Karpas-422 (cell line): ENCODE data around the gene SERPINB10. TPM values are rescaled to one million over a fixed set of nuclear protein-coding genes. Genes with fewer than 3 reads are reported as not detected.

Experiments used
- DNase-seq: peaks from one replicate; pipeline ENCODE4 v3.0.0-alpha.2; 2015
- H2AFZ ChIP-seq: fragments of 200-600 bp; sonication (generic); 2 replicates; pipeline ENCODE4 v1.6.1; 2014; ENCODE audit warnings: antibody characterized with exemption, low read length, mixed read lengths
- H3K27ac ChIP-seq: fragments of 200-600 bp; sonication (generic); 2 replicates; pipeline ENCODE4 v1.5.1; 2014; ENCODE audit warnings: mild to moderate bottlenecking, low read length, moderate library complexity
- H3K27me3 ChIP-seq: fragments of 200-600 bp; sonication (generic); 2 replicates; pipeline ENCODE4 v1.6.1; 2014; ENCODE audit warnings: low read length, mixed read lengths
- H3K36me3 ChIP-seq: fragments of 200-600 bp; sonication (generic); 2 replicates; pipeline ENCODE4 v1.6.1; 2014; ENCODE audit warnings: low read length, mixed read lengths; ENCODE audit not compliant: insufficient read depth
- H3K4me1 ChIP-seq: fragments of 200-600 bp; sonication (generic); 2 replicates; pipeline ENCODE4 v1.6.1; 2014; ENCODE audit warnings: mild to moderate bottlenecking, low read length, mixed read lengths
- H3K4me2 ChIP-seq: fragments of 200-600 bp; sonication (generic); 2 replicates; pipeline ENCODE4 v1.6.1; 2014; ENCODE audit warnings: low read length, low read depth, mild to moderate bottlenecking; ENCODE audit not compliant: poor library complexity, severe bottlenecking
- H3K4me3 ChIP-seq: fragments of 200-600 bp; sonication (generic); 2 replicates; pipeline ENCODE4 v1.5.1; 2014; ENCODE audit warnings: mild to moderate bottlenecking, antibody characterized with exemption, low read length, mixed read lengths
- H3K79me2 ChIP-seq: fragments of 200-600 bp; sonication (generic); 2 replicates; pipeline ENCODE4 v1.6.1; 2014; ENCODE audit warnings: mild to moderate bottlenecking, low read length, mixed read lengths
- H3K9ac ChIP-seq: fragments of 200-600 bp; sonication (generic); 2 replicates; pipeline ENCODE4 v1.6.0; 2014; ENCODE audit warnings: low read length
- H3K9me2 ChIP-seq: fragments of 200-600 bp; sonication (generic), shearing (Covaris generic); replicated peaks from 2 replicates; pipeline ENCODE4 v1.6.0; 2014; ENCODE audit warnings: mild to moderate bottlenecking, low read length, moderate library complexity; ENCODE audit not compliant: insufficient read depth
- H3K9me3 ChIP-seq: fragments of 300-700, 200-600 bp; sonication (generic); 2 replicates; pipeline ENCODE4 v1.6.1; 2014; ENCODE audit warnings: low read length, mixed read lengths
- H4K20me1 ChIP-seq: fragments of 200-600 bp; sonication (generic); 2 replicates; pipeline ENCODE4 v1.6.1; 2014; ENCODE audit warnings: mild to moderate bottlenecking, antibody characterized with exemption, low read length, low read depth; ENCODE audit not compliant: insufficient read depth
- total RNA-seq: library from RNA; depleted of rRNA; stranded (reverse); fragments of >200 nt; shearing (Covaris generic); gene quantifications from 2 replicates; pipeline ENCODE4 v1.2.3, GENCODE V29; 2014; ENCODE audit warnings: low replicate concordance

SERPINB10 gene
- total RNA-seq, 1 experiment from 2014 or later, result not detected

DNA sequence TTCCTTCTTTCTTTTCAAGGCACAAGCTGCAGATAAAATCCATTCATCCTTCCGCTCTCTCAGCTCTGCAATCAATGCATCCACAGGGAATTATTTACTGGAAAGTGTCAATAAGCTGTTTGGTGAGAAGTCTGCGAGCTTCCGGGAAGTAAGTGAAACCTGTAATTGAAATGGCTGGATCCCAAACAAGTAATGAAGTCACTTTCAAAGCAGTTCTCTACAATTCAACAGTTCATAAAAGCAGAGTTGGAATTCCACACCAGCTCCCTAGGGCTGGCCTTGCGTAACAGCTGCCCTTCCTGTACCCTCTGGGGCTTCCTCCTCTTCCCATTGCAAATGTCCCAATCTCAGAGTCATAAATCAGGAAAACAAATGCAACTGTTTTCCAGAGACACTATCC, 10.7 kb upstream of the SERPINB10 start:
- H3K9me2 ChIP-seq, result no peaks in the 10 kb centered on the region
- DNase-seq, result no peak
- H3K9ac ChIP-seq, result no peak overlapping the region
- H3K4me3 ChIP-seq, result no peak overlapping the region
- H2AFZ ChIP-seq, result no peak overlapping the region
- H4K20me1 ChIP-seq, result no peaks in the 10 kb centered on the region
- no peaks in the 10 kb centered on the region for H3K36me3 ChIP-seq
- H3K9me3 ChIP-seq, result no peaks in the 10 kb centered on the region
- H3K27me3 ChIP-seq, result no peaks in the 10 kb centered on the region
- H3K4me1 ChIP-seq, result peaks cover 5% of the 10 kb centered on the region; the same call in 1 of the 2 replicates
- no peaks in the 10 kb centered on the region for H3K79me2 ChIP-seq
- no peak overlapping the region for H3K27ac ChIP-seq
- H3K4me2 ChIP-seq, result no peak overlapping the region

DNA sequence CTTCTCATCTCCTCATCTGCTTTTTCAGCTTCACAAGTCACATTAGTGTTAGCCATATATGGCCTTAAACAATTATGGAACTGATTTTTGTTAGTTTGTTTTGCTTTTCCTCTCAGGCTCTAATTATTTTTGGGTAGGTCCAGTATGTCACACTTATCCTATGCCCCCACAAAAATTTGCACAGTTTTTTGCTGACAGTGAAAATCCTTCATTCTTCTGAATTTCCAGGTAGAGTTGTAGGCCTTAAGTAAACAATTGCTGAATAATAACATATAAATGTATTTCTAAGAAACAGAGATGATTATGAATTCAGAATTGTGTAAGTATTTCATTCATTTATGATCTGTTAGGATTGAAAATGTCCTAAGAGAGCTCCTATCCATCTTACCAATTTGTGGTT, 8.6 kb upstream of the SERPINB10 start:
- H3K79me2 ChIP-seq, result no peaks in the 10 kb centered on the region
- H3K9ac ChIP-seq, result no peak overlapping the region

DNA sequence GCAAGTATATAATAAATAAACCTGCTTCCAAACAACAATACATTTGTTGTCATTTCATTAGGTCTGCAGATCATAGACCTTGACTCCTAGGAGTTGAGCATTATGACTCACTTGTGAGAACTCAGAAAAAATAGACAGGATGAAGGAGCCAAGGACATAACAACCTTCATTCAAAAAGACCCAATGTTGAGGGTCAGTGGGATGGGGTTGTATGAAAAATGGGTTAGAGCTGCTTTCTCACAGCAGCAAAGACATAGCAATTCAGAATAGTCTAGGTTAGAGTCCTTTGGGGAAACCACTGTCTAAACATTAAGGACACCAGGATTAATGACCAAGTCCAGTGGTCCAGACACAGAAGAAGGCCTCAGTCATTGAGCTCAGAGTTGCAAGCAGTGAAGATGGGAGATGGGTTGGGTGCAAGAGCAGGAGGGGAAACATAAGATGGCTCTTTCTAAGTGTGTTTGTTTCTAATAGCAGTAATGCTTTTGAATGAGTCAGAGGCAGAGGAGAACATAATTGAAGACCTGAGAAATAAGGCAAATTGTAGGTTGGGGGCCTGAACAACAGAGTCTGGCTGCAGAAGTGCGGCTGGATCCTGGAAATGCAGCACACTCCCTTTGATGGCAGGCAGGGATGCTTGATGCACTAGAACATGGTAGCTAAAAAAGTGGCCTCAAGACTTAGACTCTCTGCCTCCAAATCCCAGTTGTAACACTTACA, 3.7 kb upstream of the SERPINB10 start:
- H2AFZ ChIP-seq, result no peak overlapping the region
- H3K9ac ChIP-seq, result no peak overlapping the region
- H3K4me1 ChIP-seq, result peaks cover 5% of the 10 kb centered on the region; the same call in 1 of the 2 replicates
- H3K4me2 ChIP-seq, result no peak overlapping the region
- no peaks in the 10 kb centered on the region for H3K9me2 ChIP-seq
- no peak for DNase-seq
- H3K9me3 ChIP-seq, result no peaks in the 10 kb centered on the region
- no peaks in the 10 kb centered on the region for H4K20me1 ChIP-seq
- H3K36me3 ChIP-seq, result no peaks in the 10 kb centered on the region
- H3K79me2 ChIP-seq, result no peaks in the 10 kb centered on the region
- H3K4me3 ChIP-seq, result no peak overlapping the region
- no peaks in the 10 kb centered on the region for H3K27me3 ChIP-seq
- no peak overlapping the region for H3K27ac ChIP-seq

More for the DNA sequence above, 8.6 kb upstream of the SERPINB10 start:
- H3K27ac ChIP-seq, result no peak overlapping the region
- H3K27me3 ChIP-seq, result no peaks in the 10 kb centered on the region
- H3K36me3 ChIP-seq, result no peaks in the 10 kb centered on the region
- no peak overlapping the region for H3K4me3 ChIP-seq
- H3K4me2 ChIP-seq, result no peak overlapping the region
- H3K4me1 ChIP-seq, result peaks cover 5% of the 10 kb centered on the region; the same call in 1 of the 2 replicates
- H3K9me3 ChIP-seq, result no peaks in the 10 kb centered on the region
- H4K20me1 ChIP-seq, result no peaks in the 10 kb centered on the region
- H2AFZ ChIP-seq, result no peak overlapping the region
- no peak for DNase-seq
- no peaks in the 10 kb centered on the region for H3K9me2 ChIP-seq

DNA sequence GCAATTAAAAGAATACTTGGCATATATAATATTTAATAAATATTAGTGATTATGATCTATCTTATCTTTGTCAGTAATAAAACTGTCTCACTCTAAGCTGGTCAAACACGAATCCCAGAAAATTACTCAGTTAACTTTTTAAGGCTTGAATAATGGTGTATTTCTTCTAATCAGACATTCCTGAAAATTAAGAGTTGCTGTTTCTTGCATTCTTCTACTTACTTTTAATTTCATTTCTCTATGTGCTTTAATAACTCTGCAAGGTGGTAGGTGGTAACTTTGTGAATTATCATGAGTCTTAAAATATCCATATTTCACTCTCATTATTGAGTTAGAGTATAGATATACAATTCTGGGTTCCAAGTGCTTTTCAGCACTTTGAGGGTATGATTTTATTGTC, 3.1 kb upstream of the SERPINB10 start:
- no peak for DNase-seq
- Histone ChIP-seq H4K20me1 (no peaks in the 10 kb centered on the region), H3K4me1 (peaks cover 5% of the 10 kb centered on the region; the same call in 1 of the 2 replicates), H3K9me2 (no peaks in the 10 kb centered on the region), H3K4me3 (no peak overlapping the region), H3K9me3 (no peaks in the 10 kb centered on the region), H3K4me2 (no peak overlapping the region), H2AFZ (no peak overlapping the region), H3K27me3 (no peaks in the 10 kb centered on the region), H3K79me2 (no peaks in the 10 kb centered on the region), H3K36me3 (no peaks in the 10 kb centered on the region), H3K9ac (no peak overlapping the region), H3K27ac (no peak overlapping the region)

DNA sequence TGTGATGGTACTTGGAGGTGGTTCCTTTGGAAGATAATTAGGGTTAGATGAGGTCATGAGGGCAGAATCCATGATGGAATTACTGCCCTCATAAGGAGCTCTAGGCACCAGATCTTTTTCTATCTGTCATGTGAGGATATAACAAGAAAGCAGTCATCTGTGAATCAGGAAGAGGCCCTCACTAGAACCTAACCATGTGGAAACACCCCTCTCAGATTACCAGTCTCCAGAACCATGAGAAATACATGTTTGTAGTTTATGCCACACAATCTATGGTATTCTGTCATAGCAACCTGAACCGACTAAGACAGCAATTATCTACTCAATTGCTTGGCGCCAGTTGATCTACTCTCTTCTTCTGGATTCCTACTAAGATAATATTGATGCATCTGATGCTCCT, 2.4 kb upstream of the SERPINB10 start:
- H2AFZ ChIP-seq, result no peak overlapping the region
- H4K20me1 ChIP-seq, result no peaks in the 10 kb centered on the region

DNA sequence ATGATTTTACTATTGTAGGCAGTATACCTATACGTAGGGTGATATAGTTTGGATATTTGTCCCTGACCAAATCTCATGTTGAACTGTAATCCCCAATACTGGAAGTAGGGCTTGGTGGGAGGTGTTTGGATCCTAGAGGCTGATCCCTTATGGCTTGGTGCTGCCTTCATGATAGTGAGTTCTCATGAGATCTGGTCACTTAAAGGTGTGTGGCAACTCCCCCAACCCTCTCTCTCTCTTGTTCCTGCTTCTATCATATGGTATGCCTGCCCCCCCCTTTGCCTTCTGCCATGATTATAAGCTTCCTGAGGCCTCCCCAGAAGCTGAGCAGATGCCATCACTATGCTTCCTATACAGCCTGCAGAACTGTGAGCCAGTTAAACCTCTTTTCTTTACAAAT, 1.7 kb upstream of the SERPINB10 start:
- Histone ChIP-seq H3K36me3 (no peaks in the 10 kb centered on the region), H3K4me1 (peaks cover 5% of the 10 kb centered on the region; the same call in 1 of the 2 replicates), H3K9ac (no peak overlapping the region), H4K20me1 (no peaks in the 10 kb centered on the region), H3K9me2 (no peaks in the 10 kb centered on the region), H3K79me2 (no peaks in the 10 kb centered on the region), H3K4me3 (no peak overlapping the region), H3K9me3 (no peaks in the 10 kb centered on the region), H3K4me2 (no peak overlapping the region), H3K27me3 (no peaks in the 10 kb centered on the region), H2AFZ (no peak overlapping the region), H3K27ac (no peak overlapping the region)
- no peak for DNase-seq

More for the DNA sequence above, 2.4 kb upstream of the SERPINB10 start:
- DNase-seq, result no peak
- peaks cover 5% of the 10 kb centered on the region; the same call in 1 of the 2 replicates for H3K4me1 ChIP-seq
- H3K4me3 ChIP-seq, result no peak overlapping the region
- H3K9me3 ChIP-seq, result no peaks in the 10 kb centered on the region
- H3K9me2 ChIP-seq, result no peaks in the 10 kb centered on the region
- no peaks in the 10 kb centered on the region for H3K36me3 ChIP-seq
- H3K9ac ChIP-seq, result no peak overlapping the region
- H3K79me2 ChIP-seq, result no peaks in the 10 kb centered on the region
- no peaks in the 10 kb centered on the region for H3K27me3 ChIP-seq
- no peak overlapping the region for H3K27ac ChIP-seq
- no peak overlapping the region for H3K4me2 ChIP-seq

DNA sequence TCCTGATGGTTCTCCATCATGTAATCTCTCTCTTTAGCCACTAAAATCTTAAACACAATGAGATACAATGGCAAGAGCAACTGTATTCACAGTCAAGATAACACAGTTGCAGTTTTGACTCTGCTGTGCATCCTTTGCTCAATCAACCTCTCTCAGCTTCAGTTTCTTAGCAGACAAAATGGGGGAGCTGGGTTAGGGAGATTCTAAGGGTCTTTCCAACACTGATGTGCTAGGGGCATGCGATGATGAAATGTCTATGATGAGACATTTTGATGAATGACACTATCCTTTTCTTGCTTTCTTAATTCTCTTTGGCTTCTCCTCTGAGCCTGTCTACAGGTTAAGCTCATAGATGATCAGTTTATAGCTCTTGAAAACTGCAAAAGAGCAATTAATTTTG, 1.1 kb downstream of the SERPINB10 start:
- Histone ChIP-seq H2AFZ (no peak overlapping the region), H3K36me3 (no peaks in the 10 kb centered on the region), H3K27ac (no peak overlapping the region)

DNA sequence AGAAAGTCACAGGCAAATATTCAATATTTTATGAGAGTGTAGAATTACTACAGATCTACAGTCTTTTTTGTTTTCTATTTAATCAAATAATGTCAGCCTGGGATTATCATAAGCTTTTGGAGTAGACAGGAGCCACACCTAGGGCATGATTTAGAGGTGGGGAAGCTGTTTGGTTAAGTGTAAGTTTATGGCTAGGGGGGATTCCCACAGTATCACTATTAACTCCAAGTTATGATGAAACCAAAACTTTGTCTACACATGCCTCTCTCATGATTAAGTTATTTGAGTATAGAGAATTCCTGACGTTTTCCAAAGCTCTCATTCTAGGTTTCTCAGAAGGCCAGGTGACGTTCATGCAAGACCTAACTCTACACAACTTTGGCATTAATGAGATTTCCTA, 2.1 kb downstream of the SERPINB10 start:
- Histone ChIP-seq H2AFZ (no peak overlapping the region), H3K79me2 (no peaks in the 10 kb centered on the region), H3K27ac (no peak overlapping the region), H3K4me2 (no peak overlapping the region), H3K9me3 (no peaks in the 10 kb centered on the region), H3K9ac (no peak overlapping the region), H3K4me3 (no peak overlapping the region), H3K27me3 (no peaks in the 10 kb centered on the region), H4K20me1 (no peaks in the 10 kb centered on the region), H3K9me2 (no peaks in the 10 kb centered on the region), H3K4me1 (no peaks in the 10 kb centered on the region), H3K36me3 (no peaks in the 10 kb centered on the region)
- DNase-seq, result no peak

More for the DNA sequence above, 1.1 kb downstream of the SERPINB10 start:
- Histone ChIP-seq H4K20me1 (no peaks in the 10 kb centered on the region), H3K4me3 (no peak overlapping the region), H3K4me1 (no peaks in the 10 kb centered on the region), H3K4me2 (no peak overlapping the region), H3K79me2 (no peaks in the 10 kb centered on the region), H3K27me3 (no peaks in the 10 kb centered on the region), H3K9me3 (no peaks in the 10 kb centered on the region), H3K9me2 (no peaks in the 10 kb centered on the region), H3K9ac (no peak overlapping the region)
- DNase-seq, result no peak
